Hepatocyte (in vitro differentiated cells): ENCODE data around the gene PKM. TPM values are rescaled to one million over a fixed set of nuclear protein-coding genes. Genes with fewer than 3 reads are reported as not detected.

ENCODE experiments used
- DNase-seq: peaks from one replicate; pipeline ENCODE4 v3.0.0-alpha.2; 2016; ENCODE audit warnings: low spot score
- H2AFZ ChIP-seq: fragments of 200-600 bp; sonication (generic); 2 replicates; pipeline ENCODE4 v1.6.0; 2016; ENCODE audit warnings: antibody characterized with exemption, mild to moderate bottlenecking
- H3K27ac ChIP-seq: fragments of 200-600 bp; sonication (generic); 2 replicates; pipeline ENCODE4 v1.5.1; 2016; ENCODE audit warnings: mild to moderate bottlenecking
- H3K27me3 ChIP-seq: fragments of 200-600 bp; sonication (generic); 2 replicates; pipeline ENCODE4 v1.6.1; 2016
- H3K36me3 ChIP-seq: fragments of 200-600 bp; sonication (generic); replicated peaks from 2 replicates; pipeline ENCODE4 v1.5.1; 2016; ENCODE audit warnings: low read depth; ENCODE audit not compliant: insufficient read depth
- H3K4me1 ChIP-seq: fragments of 200-600 bp; sonication (generic); 2 replicates; pipeline ENCODE4 v1.5.1; 2016; ENCODE audit warnings: mild to moderate bottlenecking, moderate library complexity; ENCODE audit not compliant: insufficient read depth
- H3K4me2 ChIP-seq: fragments of 200-600 bp; sonication (generic); 2 replicates; pipeline ENCODE4 v1.6.0; 2016
- H3K4me3 ChIP-seq: fragments of 200-600 bp; sonication (generic); 2 replicates; pipeline ENCODE4 v1.5.1; 2016; ENCODE audit warnings: mild to moderate bottlenecking
- H3K79me2 ChIP-seq: fragments of 200-600 bp; sonication (generic); 2 replicates; pipeline ENCODE4 v1.6.0; 2017; ENCODE audit warnings: mild to moderate bottlenecking
- H3K9me2 ChIP-seq: fragments of 200-600 bp; sonication (generic); replicated peaks from 2 replicates; pipeline ENCODE4 v1.6.0; 2017; ENCODE audit warnings: mild to moderate bottlenecking; ENCODE audit not compliant: insufficient read depth
- H3K9me3 ChIP-seq: fragments of 200-600 bp; sonication (generic); 2 replicates; pipeline ENCODE4 v1.5.1; 2016; ENCODE audit warnings: low read depth, mild to moderate bottlenecking
- H4K20me1 ChIP-seq: fragments of 200-600 bp; sonication (generic); 2 replicates; pipeline ENCODE4 v1.6.0; 2016; ENCODE audit warnings: mild to moderate bottlenecking; ENCODE audit not compliant: insufficient read depth, poor library complexity, severe bottlenecking
- CTCF ChIP-seq: fragments of 200-600 bp; sonication (generic); IDR thresholded peaks from 2 replicates; pipeline ENCODE4 v1.5.1; 2016; ENCODE audit warnings: antibody characterized with exemption, mild to moderate bottlenecking; ENCODE audit not compliant: poor library complexity
- EZH2 ChIP-seq: fragments of 200-600 bp; sonication (generic); IDR thresholded peaks from 2 replicates; pipeline ENCODE4 v1.6.1; 2016; ENCODE audit warnings: antibody characterized with exemption, mild to moderate bottlenecking, borderline replicate concordance
- EZH2phosphoT487 ChIP-seq: fragments of 200-600 bp; sonication (generic); IDR thresholded peaks from one replicate; pipeline ENCODE4 v1.6.1; 2018; ENCODE audit warnings: antibody characterized with exemption, mild to moderate bottlenecking, low read depth, moderate library complexity; ENCODE audit not compliant: unreplicated experiment, severe bottlenecking
- WGBS: methylation state at CpG from one replicate; pipeline ENCODE4 v1.1.6; 2016; ENCODE audit warnings: low lambda C conversion rate; ENCODE audit errors: missing lambda C conversion rate; 5-methylcytosine and 5-hydroxymethylcytosine counted together
- polyA plus RNA-seq: library from polyadenylated mRNA; unstranded; fragments of >200 nt; fragmentation: Nextera tagmentation; extraction: Ambion mirVana; gene quantifications from 2 replicates; pipeline ENCODE4 v1.2.1, GENCODE V29; 2016
- total RNA-seq: library from RNA; depleted of rRNA; stranded (reverse); fragments of >200 nt; gene quantifications from 2 replicates; pipeline ENCODE4 v1.2.3, GENCODE V29; 2014

Gene PKM
- total and polyA plus RNA-seq, 2 experiments from 2014 or later: 314 to 376 TPM

- Histone ChIP-seq H3K4me2 (no peak overlapping the region), H3K9me2 (no peaks in the 10 kb centered on the region), H3K27me3 (no peaks in the 10 kb centered on the region), H3K4me3 (no peak overlapping the region), H2AFZ (no peak overlapping the region), H3K36me3 (no peaks in the 10 kb centered on the region), H4K20me1 (no peaks in the 10 kb centered on the region), H3K27ac (no peak overlapping the region), H3K79me2 (no peaks in the 10 kb centered on the region), H3K9me3 (no peaks in the 10 kb centered on the region), H3K4me1 (peaks cover 11% of the 10 kb centered on the region)
- TF ChIP-seq EZH2phosphoT487 (no peak), EZH2 (no peak), CTCF (no peak)
- no peak for DNase-seq
- 93% methylated on average over 2 of the region's 2 CpGs for WGBS
These were observed 74.1 kb downstream of the PKM start for GRCh38 chr15:72156928-72157327.

- peaks cover 11% of the 10 kb centered on the region for H3K4me1 ChIP-seq
- H3K4me3 ChIP-seq: no peak overlapping the region
- peak; percentile 92 for TF ChIP-seq CTCF
- no peak for TF ChIP-seq EZH2
- no peaks in the 10 kb centered on the region for H3K27me3 ChIP-seq
- H3K27ac ChIP-seq: peak overlapping the region; percentile 20
- H3K36me3 ChIP-seq: no peaks in the 10 kb centered on the region
- H3K9me3 ChIP-seq: no peaks in the 10 kb centered on the region
- no peaks in the 10 kb centered on the region for H4K20me1 ChIP-seq
- H2AFZ ChIP-seq: peak overlapping the region; percentile 45
- H3K9me2 ChIP-seq: no peaks in the 10 kb centered on the region
- WGBS: 26% methylated on average over 19 of the region's 19 CpGs
- H3K4me2 ChIP-seq: peak overlapping the region; percentile 72
- DNase-seq: peak; percentile 91
- H3K79me2 ChIP-seq: no peaks in the 10 kb centered on the region
These were observed 75.1 kb downstream of the PKM start for GRCh38 chr15:72155635-72156616.

- DNase-seq: peak; percentile 64
These were observed 75.9 kb downstream of the PKM start for GRCh38 chr15:72155003-72155621.

More at GRCh38 chr15:72155003-72155621, 75.9 kb downstream of the PKM start:
- H3K79me2 ChIP-seq: no peaks in the 10 kb centered on the region
- peak overlapping the region; percentile 45 for H2AFZ ChIP-seq
- H3K9me3 ChIP-seq: no peaks in the 10 kb centered on the region
- 51% methylated on average over 14 of the region's 14 CpGs for WGBS
- H4K20me1 ChIP-seq: no peaks in the 10 kb centered on the region
- H3K27me3 ChIP-seq: no peaks in the 10 kb centered on the region
- TF ChIP-seq EZH2: no peak
- TF ChIP-seq CTCF: no peak
- TF ChIP-seq EZH2phosphoT487: no peak
- no peaks in the 10 kb centered on the region for H3K36me3 ChIP-seq
- peak overlapping the region; percentile 72 for H3K4me2 ChIP-seq
- H3K9me2 ChIP-seq: no peaks in the 10 kb centered on the region
- peak overlapping the region; percentile 20 for H3K27ac ChIP-seq
- no peak overlapping the region for H3K4me3 ChIP-seq
- peaks cover 11% of the 10 kb centered on the region for H3K4me1 ChIP-seq
